Cardiac fibroblast (primary cell): ENCODE data around the gene TUBE1.
A peak's percentile ranks its signal among the peaks of the same experiment; 100 is the strongest.

Experiments
- DNase-seq, 2 donors: peaks; one replicate each; pipeline versions ENCODE4 v3.0.0 to v3.0.0-alpha.2; 2010; ENCODE audit warnings: low read depth in 2 of 2
- H3K4me3 ChIP-seq, 2 donors: replicated peaks in 1 of 2; 1 replicate in 1 of 2; 2 replicates in 1 of 2; pipeline ENCODE4 v1.5.1; 2011; ENCODE audit warnings: low read depth in 2 of 2, low read length in 2 of 2, mild to moderate bottlenecking in 2 of 2, moderate library complexity in 1 of 2
- TF ChIP-seq, protein P1 (sequence below): IDR thresholded peaks from one replicate; pipeline ENCODE4 v1.5.1; 2011; ENCODE audit warnings: low read depth, mild to moderate bottlenecking, low read length, inconsistent platforms

The TUBE1 gene

DNA sequence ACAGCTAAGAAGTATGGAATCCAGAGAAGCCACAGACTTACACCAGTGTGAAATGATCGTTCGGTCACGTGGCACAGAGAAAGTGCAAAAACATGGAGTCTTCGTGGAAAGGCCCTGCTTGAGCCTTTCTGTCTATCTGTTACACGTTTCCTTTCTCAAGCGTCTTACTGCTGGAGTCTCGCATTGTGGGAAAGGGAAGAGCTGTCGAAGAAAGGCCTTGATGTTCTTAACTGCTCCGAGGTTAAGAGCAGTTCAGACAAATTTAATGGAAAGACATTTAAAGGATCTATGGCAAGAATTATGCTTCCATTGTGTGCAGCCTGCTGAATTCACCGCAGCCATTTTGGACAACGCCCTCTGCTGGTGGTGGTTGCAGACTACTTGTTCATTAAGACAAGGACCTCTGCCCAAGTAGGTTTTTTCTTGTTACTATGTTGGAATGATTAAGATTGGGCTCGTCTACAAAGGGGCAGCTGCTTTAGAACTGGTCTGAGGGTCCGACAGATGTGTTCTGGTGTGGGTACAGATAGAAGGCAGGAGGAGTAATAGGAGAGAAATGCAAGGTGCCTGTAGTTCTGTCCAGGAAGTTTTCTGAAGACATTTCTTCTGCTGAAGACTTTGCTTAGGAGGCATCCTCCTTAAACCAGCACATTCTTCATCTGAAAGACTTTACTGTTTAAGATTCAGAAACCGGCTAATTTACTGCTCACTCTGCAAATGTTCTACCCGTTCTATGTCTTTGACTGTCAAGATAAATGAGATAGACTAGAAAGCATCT lies 58.0 kb downstream of the TUBE1 start:
- TF ChIP-seq, protein P1, sequence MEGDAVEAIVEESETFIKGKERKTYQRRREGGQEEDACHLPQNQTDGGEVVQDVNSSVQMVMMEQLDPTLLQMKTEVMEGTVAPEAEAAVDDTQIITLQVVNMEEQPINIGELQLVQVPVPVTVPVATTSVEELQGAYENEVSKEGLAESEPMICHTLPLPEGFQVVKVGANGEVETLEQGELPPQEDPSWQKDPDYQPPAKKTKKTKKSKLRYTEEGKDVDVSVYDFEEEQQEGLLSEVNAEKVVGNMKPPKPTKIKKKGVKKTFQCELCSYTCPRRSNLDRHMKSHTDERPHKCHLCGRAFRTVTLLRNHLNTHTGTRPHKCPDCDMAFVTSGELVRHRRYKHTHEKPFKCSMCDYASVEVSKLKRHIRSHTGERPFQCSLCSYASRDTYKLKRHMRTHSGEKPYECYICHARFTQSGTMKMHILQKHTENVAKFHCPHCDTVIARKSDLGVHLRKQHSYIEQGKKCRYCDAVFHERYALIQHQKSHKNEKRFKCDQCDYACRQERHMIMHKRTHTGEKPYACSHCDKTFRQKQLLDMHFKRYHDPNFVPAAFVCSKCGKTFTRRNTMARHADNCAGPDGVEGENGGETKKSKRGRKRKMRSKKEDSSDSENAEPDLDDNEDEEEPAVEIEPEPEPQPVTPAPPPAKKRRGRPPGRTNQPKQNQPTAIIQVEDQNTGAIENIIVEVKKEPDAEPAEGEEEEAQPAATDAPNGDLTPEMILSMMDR = peak; percentile 81
- H3K4me3 ChIP-seq = no peak overlapping the region

DNA sequence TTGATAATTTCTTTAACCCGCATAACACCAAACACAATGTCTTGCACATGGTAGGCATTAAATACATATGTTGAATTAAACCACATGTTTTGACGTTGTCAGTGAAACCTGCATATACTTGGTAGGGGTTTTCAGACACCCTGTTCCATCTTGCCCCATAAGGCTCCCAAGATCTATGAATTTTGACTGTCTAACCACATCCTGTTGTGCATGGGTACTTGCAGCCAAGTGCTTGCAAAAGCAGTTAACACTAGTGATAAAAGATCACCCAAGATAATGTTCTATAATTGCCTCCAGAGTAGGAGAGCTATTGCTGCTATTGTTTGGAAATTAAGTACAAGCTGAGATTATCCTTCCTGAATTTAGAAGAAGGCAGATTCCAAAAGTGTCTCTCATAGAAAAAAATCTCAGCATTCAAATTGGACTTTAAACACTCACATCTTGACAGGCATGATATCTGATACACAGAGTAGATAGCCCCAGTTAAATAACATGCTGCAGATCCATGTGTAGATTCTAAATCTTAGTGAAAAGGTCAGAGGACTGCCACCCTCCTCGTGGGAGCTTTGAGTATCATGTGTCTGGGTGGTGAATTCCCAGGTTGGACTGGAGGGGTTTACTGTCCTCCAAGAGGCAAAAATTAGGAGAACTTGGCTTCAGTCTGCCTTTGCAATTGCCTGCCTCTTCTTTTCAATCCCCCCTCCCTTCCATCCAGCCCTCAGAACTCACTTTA lies 59.2 kb downstream of the TUBE1 start:
- H3K4me3 ChIP-seq = no peak overlapping the region
- DNase-seq = peak in 1 of 2 donors; percentile 50
- TF ChIP-seq, protein P1 = no peak

More for the DNA sequence above, 58.0 kb downstream of the TUBE1 start:
- peak; percentile 70 to 85 for DNase-seq

DNA sequence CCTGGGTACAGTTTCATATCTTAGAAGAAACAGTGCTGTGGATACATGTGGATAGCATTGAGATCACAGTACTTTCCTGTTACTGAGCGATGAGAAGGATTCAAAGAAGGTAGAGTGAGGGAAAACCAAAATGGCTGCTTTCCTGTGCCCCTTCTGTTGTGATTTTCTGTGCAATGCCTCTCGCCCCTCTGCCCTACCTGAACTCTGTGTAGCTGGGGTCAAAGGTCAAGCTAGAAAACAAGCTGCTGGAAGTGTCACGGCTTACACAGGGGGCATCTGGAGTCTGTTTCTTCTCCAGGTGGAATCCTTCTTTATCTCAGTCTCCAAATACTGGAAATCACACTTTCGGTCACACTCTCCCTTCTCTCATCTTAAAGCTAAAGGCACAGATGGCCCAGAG lies 60.3 kb downstream of the TUBE1 start:
- no peak overlapping the region for H3K4me3 ChIP-seq
- no peak for DNase-seq
- TF ChIP-seq, protein P1 = no peak

DNA sequence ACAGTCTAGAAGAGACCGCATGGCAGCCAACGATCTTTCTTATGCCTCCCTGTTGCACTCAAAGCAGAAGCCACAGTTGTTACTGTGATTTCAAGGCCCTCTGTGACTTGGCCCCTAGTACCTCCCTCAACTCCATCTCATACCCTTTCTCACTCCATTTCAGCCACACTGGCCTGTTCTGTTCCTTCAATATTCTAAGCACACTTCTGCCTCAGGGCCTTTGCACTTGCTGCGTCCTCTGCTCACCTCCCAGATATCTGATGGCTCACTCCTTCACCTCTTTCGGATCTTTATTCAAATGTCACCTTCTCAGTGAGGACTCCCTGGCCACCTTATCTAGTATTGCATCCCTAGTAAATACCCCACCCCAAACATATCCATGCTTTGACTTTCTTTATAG lies 62.8 kb downstream of the TUBE1 start:
- H3K4me3 ChIP-seq = no peak overlapping the region
- TF ChIP-seq, protein P1 = no peak
- DNase-seq = no peak

DNA sequence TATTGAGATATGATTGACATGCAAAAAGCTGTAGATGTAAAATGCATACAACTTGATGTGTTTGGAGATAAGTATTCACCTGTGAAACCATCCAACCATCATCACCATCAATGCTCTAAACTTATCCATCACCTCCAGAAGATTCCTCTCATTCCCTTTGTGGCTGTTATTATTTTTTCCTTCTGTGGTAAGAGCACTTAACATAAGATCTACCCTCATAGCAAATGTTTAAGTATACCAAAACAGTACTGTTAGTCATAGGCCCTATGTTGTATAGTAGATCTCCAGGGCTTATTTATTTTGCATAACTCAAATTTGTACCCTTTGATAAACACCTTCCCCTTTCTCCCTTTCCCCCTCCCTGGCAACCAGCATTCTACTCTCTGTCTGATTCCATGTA lies 64.5 kb downstream of the TUBE1 start:
- no peak overlapping the region for H3K4me3 ChIP-seq
- TF ChIP-seq, protein P1 = no peak
- DNase-seq = no peak

DNA sequence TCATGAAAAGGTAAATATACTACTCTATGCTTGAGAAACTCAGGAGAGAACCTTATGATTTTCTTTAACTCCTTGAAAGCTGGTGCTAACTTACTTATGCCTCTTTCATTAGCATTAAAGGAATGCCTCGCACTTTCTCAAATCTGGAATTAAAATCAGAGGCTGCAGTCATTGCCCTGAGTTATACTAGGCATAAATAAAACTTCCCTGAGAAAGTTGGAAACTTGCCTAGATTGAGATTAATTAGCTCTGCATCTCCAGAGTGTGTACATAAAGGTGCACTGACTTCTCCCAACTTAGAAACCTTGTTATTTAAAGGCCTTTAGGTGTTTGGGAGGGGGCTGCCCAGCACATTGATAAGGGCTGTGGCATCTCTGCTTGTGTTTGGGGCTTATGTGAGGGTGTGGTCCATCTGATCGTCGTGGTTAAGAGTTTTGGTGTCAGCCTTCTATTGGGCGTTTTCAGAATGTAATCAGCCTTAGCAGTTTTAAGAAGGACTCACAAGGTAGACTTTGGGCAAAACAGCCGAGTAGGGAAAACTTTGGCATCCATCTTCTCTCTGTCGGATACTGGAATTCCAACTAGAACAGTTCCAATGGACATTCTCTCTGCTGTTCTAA lies 65.5 kb downstream of the TUBE1 start:
- TF ChIP-seq, protein P1 = no peak
- DNase-seq = no peak
- no peak overlapping the region for H3K4me3 ChIP-seq
